HG03097 (cell line): ENCODE measurements around the gene RAD23B.

ENCODE experiments used
- ATAC-seq: cut with Tn5 transposase; IDR thresholded peaks from one replicate; pipeline ENCODE4 v1.9.1; 2021; ENCODE audit not compliant: unreplicated experiment, low FRiP score

RAD23B gene

DNA sequence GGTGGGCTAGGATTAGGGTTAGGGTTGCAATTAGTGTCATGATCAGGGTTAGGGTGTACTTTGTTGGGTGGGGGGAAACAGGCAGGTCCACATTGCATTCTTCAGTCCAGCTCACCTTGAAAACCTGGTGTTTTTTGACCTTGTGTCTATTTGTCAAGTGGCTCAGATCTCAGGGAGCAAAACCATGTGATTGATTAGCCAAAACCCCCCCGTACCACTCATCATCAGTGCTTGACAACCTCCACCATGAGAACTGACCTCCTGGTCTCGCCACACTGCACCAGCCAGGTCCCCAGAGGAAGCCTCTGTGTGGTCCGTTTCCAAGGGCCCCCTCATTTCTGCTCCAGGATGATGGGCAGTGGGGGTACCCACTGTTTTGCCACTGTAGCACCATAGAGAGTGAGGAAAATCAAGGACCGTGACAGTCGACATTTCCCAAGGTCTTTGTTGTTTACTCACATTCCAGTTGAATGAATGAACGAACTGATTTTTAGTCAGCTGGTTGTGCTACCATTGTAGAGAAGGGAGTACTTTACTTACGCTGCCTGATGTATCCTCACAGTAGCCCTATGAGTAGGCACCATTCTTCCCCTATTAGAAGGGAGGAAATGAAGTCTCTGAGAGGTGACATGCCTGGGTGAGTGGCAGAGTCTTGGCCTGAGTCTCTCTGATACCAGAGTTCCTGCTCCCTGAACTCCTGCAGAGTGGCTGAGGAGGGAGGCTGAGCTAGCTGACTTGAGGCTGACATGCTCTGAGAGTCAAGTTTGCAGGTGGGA lies 84.8 kb downstream of the RAD23B start:
- ATAC-seq: no peak

DNA sequence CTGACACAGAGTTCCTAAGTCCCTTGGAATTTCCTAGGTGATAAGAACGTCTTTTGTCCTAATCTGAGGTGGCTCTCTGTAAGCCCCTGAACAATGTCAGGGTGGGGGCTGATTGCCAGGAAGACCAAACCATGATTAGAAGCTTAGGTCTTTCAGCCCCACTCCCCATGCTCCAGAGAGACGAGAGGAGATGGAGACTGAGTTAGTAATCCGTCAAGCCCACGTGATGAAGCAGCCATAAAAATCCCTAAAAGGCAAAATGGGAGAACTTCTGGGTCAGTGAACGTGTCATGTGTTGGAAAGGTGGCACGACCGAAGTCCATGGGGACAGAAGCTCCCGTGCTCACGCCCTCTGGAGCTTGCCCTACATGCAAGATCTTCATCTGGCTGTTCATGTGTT lies 85.6 kb downstream of the RAD23B start:
- no peak for ATAC-seq

DNA sequence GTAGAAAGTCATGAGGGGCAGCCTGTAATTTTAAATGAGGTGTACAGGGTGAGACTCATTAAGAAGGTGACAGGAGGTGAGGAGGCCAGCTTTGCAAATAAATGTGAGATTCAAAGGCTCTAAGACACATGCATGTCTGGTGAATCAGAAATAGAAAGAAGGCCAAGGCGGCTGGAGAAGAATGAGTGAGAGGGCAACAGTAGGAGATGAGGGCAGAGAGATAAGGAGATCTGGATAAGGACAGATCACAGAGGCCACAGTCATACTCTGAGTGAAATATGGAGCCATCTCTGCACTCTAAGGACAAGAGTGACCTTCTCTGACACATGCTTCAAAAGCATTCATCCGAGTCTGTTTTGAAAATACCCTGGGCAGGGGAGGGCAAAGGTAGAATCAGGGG lies 90.7 kb downstream of the RAD23B start:
- no peak for ATAC-seq

GRCh38 chr9:107375001-107375400 lies 91.9 kb downstream of the RAD23B start:
- ATAC-seq: no peak

GRCh38 chr9:107375651-107376369 lies 92.7 kb downstream of the RAD23B start:
- no peak for ATAC-seq

DNA sequence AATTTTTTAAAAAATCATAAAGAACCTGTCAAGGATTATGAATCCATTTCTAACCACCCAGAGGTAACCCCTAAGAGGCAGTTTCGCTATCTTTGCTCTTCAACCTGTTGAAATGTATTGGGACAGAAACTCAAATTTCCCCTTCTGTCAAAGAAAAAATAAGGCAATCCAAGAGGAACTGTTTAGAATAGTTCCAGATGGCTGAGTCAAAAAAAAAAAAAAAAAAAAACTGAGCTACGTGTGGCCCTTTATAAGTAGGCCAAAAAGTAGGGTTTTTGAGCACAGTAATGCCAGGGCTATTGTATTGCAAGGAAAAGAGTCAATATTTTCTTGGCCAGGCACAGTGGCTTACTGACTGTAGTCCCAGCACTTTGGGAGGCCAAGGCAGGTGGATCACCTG lies 94.9 kb downstream of the RAD23B start:
- ATAC-seq: no peak
